Measurements from ENCODE around the gene KIRREL3.

DNA sequence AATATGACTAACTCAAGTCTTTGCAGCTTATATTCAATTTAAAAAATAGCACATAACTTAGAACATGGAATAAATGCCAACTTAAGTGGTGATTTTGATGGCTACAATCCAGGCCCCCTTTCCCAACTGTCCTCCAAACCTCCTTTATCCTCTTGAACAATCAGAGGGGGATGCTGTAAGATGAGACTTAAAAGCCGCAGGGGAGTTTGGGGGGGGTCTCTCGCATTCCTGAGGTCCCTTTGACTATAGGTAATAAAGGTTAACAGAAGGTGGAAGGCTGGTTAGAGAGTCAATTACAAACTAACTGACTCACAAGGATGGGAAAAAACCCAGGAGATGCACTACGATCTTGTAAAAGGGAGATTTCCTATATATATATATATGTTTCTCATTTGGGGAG, 101.8 kb downstream of the KIRREL3 start:
- no peak for TF ChIP-seq CTCF (IDR thresholded peaks at IDR 0.05 in 8 of 11, conservative IDR thresholded peaks at IDR 0.05 in 3 of 11)
- TF ChIP-seq POLR2A (IDR thresholded peaks at IDR 0.05): no peak
